ENCODE results near the gene KCNMB1.

Gene KCNMB1, protein sequence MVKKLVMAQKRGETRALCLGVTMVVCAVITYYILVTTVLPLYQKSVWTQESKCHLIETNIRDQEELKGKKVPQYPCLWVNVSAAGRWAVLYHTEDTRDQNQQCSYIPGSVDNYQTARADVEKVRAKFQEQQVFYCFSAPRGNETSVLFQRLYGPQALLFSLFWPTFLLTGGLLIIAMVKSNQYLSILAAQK

DNA sequence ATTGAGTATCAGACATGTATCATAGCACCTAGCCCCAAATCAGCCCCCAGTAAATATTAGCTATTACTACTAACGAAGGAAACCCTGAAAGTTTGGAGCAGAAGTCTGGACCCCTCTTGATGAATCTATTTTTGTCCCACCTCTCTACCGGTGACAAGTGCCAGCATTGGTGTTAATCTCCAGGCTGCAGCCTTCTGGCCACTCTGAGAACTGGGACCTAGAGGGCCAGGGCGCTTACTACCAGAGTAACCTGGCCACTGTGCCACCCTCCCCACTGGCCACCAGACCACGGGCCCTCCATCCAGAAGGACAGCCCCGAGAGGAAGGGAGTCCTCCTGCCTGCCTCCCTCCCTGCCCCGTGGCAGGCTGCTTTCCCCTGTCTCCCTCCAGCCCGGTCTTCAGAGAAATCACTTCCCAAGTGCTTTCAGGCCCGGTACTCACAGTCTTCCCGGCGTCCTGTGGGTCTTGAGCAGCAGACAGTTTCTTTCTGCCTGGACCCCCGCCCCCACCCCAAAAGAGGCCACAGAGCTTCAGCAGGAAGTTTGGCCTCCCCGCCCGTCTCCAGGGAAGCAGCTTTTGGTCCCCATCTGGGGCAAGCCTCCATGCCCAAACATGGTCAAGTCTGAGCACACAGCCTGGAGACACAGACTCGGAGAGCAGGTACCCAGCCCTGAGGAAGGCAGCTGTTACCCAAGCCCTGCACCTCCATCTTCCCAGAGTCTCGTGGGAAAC lies at the start of gene KCNMB1:
TSS of gene KCNMB1 (minus strand) at position 550 of the 732 bp plus-strand sequence. CDS start 3,920 bp downstream, outside the sequence.
- no peak for DNase-seq (ENCODE audit: low spot score)

DNA sequence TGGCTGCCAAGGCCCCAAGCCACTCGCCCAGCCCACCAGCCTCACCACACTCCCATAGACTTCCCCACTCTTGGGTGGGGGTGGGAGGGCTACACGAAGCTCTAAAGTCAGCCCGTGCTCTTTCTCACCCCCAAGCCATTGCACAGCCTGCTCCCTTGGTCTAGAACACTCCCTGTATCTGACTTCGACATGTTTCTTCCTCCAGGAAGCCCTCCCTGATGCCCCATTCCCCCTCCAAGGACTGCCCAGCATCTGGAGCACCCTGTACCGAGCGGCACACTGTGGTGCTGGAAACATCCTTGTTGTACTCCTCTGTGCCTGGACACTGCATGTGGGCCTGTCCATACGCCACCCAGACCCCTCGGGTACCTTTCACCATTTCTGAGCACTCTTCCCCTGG lies 49.4 kb upstream of the KCNMB1 start:
- no peak for DNase-seq (ENCODE audit: low spot score)

DNA sequence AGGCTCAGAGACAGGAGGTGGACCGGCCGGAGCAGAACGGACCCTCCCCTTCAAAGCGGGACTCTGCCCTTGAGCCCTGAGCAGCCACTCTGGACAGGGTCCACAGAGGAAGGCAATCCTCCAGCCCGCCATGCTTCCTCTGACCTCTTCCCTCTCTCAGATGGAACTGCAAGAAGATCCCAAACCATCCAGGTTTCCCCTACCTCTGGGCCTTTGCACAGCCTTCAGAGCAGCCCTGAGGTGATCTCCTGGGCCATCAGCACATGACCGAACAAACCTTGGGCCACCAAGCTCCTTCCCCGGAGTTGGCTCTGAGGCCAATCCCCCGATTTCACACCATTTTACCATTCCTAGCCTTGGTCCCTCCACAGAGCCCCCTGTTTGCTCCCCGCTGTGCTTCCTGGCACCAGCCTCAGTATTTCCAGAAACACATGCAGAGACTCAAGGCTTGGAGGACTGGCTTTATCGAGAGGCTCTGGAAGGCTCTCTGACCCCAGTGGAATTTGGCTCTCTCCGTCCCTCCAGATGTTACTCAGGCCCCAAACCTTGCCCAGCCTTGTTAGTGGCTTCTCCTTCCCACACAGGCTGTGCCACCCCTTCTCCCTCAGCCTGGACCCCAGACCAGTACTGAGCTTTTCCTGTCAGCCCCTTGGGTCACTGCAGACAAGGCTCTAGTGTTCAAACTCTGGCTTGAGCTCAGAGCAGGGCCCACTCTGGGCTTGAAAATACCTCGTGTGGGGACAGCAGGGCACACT lies 48.6 kb upstream of the KCNMB1 start:
- DNase-seq (ENCODE audit: low spot score), result no peak

DNA sequence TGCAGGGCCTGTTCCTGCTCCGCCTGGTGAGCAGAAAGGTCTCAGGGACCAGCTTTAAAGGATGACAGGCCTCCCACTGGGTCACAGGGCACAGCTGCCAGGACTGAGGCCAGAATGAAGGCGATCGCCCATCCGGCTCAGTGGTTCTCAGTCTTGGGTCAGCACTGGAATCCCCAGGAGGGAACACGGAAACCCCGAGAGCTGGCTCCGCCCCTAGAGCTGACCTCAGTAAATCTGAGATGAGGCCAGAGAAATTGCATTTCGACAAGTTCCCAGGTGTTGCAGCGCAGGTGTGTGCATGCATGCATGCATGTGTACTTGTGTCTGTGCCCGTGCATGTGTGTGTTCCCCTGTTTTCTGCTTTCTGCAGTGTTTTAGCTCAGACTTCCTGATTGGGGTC lies 47.2 kb upstream of the KCNMB1 start:
- DNase-seq (ENCODE audit: low spot score), result no peak

DNA sequence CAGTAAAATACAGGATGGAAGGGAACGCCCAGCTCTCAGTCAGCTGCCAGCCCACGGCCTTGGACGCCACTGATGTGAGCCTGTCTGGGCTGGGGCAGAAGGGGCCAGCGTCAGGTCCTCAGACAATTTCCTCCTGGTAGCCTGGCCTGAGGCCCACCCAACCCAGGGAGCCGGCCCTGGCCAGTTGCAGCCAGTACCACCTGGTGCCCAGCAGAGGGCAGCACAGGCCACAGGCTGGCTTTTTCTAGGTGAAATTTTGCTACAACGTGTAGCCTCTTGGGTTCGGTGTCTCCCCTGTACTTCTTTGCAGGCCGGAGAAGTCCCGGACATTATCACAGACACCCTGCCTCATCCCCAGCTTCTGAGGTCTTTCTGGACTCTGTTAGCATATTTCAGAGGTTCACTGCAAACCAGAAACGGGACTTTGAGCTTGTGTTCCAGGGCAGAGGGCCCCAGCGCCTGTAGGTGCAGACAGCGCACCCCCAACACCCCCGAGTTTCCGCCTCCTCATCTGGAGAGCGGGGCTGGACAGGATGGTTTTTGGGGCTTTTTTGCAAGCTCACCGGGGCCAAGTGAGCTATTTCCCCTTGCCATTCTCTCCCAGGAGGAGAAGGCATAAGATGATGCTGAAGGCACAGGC lies 45.9 kb upstream of the KCNMB1 start:
- peak; percentile 67 for DNase-seq (ENCODE audit: low spot score)

DNA sequence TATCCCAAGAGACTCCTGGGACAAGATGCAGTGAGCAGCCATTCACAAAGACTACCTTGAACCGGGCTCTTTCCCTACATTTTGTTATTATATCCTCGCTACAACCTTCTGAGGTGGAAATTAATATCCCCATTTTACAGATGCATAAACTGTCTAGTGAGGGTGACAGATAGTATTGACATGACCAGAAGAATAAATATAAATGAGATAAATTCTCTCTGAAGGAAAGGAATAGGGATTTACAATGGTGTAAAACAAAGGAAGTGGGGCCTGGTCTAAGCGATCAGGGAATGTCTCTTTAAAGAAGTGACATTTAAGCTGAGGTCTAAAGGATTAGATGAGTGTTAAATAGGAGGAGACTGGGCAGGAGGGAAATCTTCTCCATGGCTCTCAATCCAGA lies 43.5 kb upstream of the KCNMB1 start:
- no peak for DNase-seq (ENCODE audit: low spot score)

DNA sequence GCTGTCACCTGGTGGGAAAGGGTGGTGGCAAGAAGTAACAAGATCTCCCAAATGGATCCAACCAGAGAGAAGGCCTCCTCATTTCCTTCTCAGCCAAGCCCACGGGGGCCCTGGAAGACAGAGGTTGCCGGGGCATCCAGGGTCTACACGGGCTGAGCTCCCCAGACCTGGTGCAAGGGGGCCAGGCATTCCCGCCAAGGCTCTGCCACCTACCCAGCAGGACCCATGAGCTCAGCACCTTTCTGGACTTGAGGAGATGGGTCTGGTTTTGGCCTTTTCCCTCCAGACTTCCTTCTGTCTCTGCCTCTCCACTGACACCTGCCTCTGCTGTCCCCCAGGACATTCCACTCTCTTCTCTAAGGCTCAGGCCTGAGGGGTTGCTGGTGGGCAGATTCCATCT lies 42.4 kb upstream of the KCNMB1 start:
- no peak for DNase-seq (ENCODE audit: low spot score)

DNA sequence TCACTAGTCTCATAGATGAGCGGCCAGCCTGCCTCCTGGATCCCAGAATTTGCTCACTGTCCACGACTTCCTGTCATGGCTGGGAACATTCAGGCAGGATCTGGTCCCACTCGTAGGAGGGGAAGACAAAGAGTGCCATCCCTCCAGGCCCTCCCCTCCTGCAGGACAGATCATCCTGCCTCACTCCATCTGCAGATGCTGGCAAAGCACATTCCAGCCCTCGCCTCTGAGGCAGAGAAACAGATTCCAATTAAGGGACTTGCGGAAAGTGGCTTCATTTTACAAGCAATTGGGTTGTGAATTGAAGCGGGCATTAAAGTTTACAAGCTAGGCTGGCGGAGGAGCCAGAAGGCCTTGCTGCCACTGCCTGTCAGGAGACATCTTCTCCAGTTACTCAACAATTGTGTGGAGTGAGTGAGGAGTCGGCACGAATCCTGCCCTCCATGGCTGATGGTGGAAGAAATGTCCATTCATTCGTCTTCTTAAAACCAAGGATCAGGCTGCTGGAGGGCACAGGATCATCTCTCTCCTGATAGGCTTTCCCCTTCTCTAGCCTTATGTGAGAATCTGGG lies 41.8 kb upstream of the KCNMB1 start:
- DNase-seq (ENCODE audit: low spot score), result no peak

DNA sequence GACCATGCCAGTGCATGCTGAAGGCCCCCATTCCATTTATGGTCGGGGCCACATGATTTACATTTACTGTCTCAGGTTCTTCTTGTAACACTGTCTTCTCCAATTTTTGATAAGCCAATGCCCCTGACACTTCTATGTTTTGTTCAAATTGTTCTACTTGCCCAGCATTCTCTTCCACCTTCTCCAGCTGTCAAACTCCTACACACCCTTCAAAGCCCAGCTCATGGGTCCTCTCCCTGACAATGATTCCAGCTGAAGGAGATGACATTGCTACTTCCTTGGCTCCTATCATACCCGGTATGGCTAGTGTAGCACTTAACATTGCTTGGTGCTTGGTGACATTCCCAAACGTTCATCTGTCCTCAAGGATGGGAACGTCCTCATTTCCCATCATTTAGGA lies 41.1 kb upstream of the KCNMB1 start:
- no peak for DNase-seq (ENCODE audit: low spot score)

DNA sequence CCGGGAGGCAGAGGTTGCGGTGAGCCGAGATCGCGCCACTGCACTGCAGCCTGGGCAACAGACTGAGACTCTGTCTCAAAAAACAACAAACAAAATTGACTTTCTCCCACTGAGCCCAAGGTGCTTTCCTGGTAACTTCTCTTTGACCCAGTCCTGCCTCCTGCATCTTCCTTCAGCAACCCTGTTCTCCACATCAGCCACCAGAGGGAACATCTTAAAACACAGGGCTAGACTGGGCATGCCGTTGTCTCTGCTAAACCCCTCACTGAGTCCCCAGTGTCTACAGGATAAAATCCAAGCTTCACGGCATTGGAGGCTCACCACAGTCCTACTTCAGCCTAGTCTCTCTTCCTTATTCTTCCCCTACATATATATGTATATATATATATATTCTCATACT lies 39.8 kb upstream of the KCNMB1 start:
- no peak for DNase-seq (ENCODE audit: low spot score)

DNA sequence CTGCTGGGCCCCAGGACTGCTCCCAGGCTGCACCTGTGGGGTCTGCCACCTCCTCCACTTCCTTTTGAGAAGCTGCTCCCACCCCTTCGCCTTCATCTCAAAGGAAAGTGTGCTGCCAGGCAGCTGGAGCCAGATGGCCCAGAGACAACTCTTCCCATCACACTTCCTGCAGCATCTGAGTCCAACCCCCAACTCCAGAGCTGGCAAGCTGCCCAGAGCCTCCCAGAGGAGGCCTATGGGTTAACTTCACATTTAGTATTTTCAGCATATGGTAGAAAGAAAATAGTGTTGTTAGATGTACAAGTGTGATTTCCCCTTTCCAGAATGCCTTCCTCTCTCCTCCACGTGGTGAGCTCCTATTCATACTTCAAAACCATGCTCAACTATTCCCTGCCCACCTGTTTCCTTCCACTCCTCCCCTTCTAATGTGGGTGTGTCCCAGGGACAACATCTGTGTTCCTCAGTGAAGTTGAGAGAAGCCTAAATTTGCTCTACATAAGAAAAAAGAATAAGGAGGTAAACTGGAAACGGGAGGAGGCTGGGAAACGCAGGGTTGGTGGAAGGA lies 38.6 kb upstream of the KCNMB1 start:
- no peak for DNase-seq (ENCODE audit: low spot score)

DNA sequence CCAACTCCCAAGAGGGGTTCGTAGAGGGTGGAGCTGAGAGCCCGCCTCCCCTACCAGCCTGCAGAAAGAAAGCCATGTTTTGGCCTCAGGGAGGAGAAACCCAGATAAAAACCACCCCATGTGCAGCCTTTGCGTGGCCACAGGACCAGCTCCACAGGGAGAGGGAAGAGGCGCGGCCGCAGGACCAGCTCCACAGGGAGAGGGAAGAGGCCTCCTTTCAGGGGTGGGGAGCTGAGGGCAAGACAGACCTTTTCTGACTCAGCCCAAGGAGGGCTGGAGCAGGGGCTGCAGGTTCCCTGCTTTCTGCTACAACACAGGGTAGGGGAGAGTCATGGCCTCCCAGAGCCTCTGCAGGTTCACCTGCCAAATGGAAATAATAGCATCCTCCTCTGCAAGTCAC lies 37.6 kb upstream of the KCNMB1 start:
- DNase-seq (ENCODE audit: low spot score), result no peak

DNA sequence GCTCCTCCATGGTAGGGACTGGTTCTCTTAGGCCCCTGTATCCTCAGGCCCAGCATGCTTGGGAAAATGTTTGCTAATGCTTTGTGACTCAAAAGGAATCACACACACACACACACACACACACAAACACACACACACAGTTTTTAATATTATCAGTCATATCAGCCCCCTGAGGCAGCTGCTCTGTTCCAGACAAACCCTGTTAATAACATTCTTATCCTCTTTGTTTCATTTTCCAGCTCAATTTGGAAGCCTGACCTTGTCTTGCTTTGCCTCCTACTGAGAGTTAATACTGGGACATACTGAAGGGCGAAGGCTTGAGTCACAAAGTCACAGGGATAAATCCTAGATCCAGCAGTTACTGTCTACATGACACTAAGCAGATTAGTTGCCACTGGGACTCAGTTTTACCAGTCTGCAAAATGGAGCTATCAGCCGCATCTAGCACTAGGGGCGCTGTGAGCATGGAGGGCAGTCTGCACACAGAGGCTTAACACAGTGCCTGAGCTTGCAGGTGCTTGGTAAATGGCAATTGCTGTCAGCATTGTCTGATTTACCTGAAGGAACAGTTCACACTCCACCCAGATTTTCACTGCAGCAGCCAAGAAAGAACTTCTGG lies 37.1 kb upstream of the KCNMB1 start:
- DNase-seq (ENCODE audit: low spot score), result no peak

DNA sequence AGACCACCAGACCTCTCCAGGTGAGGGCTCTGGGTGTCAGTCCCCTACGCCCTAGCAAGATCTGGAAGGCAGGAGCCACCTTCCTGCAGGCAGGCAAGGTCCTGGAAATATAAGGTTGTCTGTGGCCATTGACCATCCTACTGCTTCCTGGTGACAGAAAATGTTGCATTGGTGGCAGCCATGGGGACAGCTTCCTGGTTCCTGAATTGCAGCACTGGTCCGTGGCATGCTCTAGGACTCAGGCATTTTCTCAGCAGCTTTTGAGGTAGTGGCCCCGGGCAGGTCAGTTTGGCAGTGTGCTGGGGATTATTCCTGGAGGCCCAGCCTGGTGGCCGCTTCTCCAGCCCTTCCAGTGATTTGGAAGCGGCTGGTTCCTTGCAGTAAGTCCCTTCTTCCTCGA lies 36.6 kb upstream of the KCNMB1 start:
- DNase-seq (ENCODE audit: low spot score), result no peak

DNA sequence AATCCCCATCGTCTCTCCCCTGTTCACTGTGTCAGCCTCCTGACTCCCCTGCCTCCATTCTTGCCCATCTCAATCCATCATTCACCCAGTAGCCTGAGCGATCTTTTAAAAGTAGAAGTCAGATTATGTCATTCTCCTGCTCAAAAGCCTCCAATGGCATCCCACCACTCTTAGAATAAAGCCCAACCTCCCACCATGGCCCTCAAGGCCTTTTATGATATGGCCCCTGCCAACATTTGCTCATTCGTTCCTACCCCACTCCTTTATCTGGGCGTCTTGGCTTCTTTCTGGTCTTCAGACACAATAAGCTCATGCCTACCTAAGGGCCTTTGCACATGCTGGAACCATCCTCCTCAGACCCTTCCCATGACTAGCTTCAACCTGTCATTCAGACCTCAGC lies 35.5 kb upstream of the KCNMB1 start:
- DNase-seq (ENCODE audit: low spot score), result no peak

DNA sequence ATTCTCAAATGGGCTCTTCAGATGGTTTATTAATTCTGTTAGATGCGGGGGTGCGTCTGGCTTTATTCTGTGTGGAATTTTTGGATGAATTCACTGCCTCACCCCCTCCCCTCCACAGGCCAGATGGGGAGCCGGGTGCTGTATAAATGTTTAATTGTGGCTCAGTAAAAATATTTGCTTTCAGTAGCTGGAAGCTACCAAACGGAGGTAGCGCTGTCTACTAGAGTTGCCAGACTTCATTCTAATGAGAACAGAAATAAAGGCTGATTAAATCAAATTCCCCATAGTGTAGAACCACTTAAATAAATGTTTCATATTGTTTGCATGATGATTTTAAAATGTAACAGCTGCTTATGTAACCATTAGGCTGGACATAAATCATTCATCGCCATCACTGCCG lies 34.5 kb upstream of the KCNMB1 start:
- no peak for DNase-seq (ENCODE audit: low spot score)

DNA sequence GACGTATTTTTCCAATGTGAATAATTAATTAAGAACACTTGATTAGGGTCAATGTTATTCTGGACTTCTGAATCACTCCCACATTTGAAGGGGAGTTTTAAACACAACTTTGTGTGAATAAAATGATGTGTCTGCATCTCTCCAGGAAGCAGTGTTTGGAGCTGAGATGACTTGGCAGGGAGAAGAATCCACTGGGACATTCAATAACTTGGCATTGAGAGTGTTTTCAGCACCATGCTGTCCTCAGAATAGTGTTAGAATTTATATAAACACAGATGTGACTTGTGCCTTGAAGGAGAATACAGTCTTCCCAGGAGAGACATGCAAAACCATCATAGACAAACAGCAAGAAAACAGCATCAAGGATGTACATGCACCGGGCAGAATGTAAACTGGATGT lies 32.7 kb upstream of the KCNMB1 start:
- no peak for DNase-seq (ENCODE audit: low spot score)

DNA sequence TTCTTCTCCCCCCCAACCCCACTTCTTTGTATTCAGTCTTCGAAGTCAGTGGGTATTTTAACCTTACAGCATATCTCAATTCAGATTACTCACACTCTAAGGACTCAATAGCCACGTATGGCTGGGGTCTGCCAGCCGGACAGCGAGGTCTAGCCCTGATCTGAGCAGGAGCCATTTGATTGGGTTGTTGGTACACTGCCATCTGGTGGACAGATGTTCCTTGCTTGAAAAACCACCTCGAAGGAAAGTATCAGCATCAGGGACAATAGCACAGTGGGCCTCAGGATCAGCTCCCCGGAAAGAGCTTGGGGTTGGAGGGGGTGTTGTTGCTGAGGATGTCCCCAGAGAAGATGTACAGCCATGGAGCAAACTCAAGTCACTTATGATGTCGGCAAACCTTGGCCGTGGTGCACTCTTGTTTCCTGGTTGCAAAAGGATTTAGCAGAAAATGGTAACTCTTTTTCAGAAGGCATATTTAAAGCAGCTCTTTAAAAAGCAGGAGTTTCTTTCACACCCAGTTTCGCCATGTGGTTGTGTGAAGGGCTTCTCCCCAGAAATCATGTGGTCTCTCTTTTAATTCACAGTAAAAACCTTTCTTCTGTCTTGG lies 31.7 kb upstream of the KCNMB1 start:
- DNase-seq (ENCODE audit: low spot score), result peak; percentile 64

DNA sequence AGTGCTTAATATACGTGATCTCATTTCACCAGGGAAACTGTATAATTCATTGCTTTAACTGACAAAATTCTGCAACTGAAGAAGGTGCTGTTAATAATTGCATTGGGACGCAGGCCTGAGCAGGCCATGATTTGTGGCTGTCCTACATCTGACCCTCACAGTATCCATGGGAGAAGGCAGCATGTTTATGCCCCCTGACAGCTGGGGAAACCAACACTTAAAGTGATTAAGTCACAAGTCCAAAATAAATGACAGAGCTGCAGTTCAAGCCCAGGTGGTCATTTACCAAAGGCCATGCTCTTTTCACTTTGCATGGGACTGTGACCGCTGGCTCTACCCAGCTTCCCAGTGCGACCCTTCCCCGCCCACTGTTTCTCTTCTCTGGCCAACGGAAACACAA lies 30.5 kb upstream of the KCNMB1 start:
- no peak for DNase-seq (ENCODE audit: low spot score)

DNA sequence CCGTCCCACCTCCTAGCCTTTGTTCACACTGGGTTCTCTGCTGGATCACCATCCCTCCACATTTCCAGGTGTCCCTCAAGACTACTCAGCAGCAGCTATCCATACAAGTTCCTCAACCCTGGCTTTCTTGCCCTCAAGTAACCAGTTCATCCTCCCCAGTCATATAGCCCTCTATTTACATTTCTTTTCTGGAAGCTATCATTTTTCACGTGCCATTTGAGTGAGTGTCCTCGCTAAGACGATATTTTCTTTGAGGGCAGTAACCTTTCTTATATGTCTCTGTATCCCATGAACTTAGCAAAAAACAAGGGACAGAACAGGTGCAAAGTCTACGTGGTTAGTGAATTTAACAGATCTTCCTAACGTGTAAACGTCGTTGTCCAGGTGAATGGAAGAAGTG lies 29.6 kb upstream of the KCNMB1 start:
- DNase-seq (ENCODE audit: low spot score), result no peak

DNA sequence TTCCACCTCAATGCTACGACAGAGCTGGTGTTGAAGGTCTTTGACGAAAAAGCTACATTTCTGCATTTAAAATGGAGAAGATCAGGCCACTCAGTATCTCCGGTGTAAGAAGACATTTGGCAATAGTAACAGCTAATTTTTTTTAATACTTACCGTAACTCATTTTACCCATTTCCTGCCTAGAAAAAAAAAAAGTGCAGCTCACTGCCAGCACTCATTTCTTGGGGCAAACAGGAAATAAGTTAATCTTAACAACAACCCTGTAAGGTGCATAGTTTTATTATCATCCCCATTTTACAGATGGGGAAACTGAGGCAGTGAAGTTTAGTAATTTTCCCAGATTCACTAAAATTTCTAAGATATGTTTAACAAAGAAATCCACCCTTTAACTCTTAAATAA lies 27.4 kb upstream of the KCNMB1 start:
- DNase-seq (ENCODE audit: low spot score), result no peak

Measured in hepatic stellate cell (primary cell).